Skeletal muscle satellite cell (primary cell): Measurements from ENCODE around the gene SNX8.
A peak's percentile ranks its signal among the peaks of the same experiment; 100 is the strongest.

ENCODE experiments used
- H3K27me3 ChIP-seq: 2 replicates; pipeline ENCODE4 v1.7.0; 2013; ENCODE audit warnings: low read length; ENCODE audit not compliant: control insufficient read depth, insufficient read depth
- H3K36me3 ChIP-seq: 2 replicates; pipeline ENCODE4 v1.7.0; 2013; ENCODE audit warnings: mild to moderate bottlenecking, control low read depth, low read length; ENCODE audit not compliant: insufficient read depth
- H3K4me1 ChIP-seq: 2 replicates; pipeline ENCODE4 v1.7.0; 2013; ENCODE audit warnings: low read length; ENCODE audit not compliant: control insufficient read depth, insufficient read depth
- H3K4me2 ChIP-seq: 2 replicates; pipeline ENCODE4 v1.7.0; 2013; ENCODE audit warnings: mild to moderate bottlenecking, low read length
- H3K4me3 ChIP-seq: 2 replicates; pipeline ENCODE4 v1.7.0; 2013; ENCODE audit warnings: low read length
- H3K9ac ChIP-seq: 2 replicates; pipeline ENCODE4 v1.7.0; 2013; ENCODE audit warnings: mild to moderate bottlenecking, low read depth, low read length, moderate library complexity
- H3K9me3 ChIP-seq: replicated peaks from 2 replicates; pipeline ENCODE4 v1.7.0; 2013; ENCODE audit warnings: mild to moderate bottlenecking, control low read depth, low read length

SNX8 gene

DNA sequence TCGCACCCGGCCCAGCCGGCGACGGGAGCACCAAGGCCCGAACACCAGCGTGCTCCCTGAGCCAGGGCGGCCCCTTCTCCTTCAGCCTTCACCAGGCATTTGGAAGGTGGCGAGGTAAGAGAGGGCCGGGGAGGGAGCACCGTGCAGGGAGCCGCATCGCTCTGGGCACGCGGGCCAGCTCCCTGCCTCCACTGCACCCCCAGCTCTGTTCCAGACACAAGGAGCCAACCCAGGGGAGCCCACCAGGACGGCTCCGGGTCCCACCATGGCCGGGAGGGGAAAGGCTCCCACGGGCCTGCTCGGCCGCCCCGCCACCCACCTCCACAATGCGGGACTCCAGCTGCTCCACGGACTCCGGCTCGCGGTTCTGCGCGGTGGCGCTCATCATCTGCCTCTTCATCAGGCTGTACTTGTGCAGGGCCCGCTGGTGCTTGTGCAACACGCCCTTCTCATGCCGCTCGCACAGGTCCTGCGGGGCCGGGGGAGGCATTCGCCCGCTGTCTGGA lies 57.1 kb downstream of the SNX8 start:
- Histone ChIP-seq H3K36me3 (peaks cover 20% of the 10 kb centered on the region), H3K9ac (no peak overlapping the region)

DNA sequence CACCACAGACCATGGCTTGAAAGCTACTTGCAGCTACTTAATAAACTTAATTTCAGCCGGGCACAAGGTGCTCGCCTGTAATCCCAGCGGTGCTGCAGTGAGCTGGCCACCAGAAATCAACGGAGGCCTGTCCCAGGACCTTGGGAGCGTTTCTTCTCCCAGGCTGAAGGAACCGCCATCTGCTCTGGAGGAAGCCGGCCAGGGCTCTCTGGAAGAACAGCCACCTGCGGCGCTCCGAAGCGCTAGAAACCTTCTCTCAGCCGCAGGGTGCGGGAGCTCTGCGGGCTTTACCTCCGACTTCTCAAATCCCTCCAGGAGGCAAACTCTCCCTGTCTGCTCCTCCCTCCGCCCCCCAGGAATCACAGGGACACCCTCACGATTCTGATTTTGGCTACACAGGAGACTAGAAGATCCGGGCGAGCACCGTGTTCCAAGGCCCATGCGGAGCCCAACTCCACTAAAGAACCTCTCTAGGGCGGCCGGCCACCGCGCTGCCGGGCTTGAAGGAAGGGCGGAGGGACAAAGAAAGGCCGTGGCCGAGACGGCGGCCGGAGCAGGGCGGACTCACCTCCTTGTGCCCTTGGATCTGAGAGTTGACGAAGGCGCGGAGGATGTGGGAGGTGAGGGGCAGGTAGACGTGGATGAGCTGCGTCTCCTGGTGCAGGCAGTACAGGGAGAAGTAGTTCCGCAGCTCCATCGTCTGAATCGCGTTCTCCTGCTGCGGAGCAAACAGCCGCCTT lies 57.8 kb downstream of the SNX8 start:
- Histone ChIP-seq H3K4me2 (no peak overlapping the region), H3K9ac (no peak overlapping the region), H3K9me3 (no peaks in the 10 kb centered on the region), H3K4me3 (no peak overlapping the region), H3K36me3 (peaks cover 21% of the 10 kb centered on the region), H3K27me3 (no peaks in the 10 kb centered on the region), H3K4me1 (no peaks in the 10 kb centered on the region)

More for the DNA sequence above, 57.1 kb downstream of the SNX8 start:
- Histone ChIP-seq H3K4me1 (no peaks in the 10 kb centered on the region), H3K9me3 (no peaks in the 10 kb centered on the region), H3K4me3 (no peak overlapping the region), H3K27me3 (no peaks in the 10 kb centered on the region), H3K4me2 (no peak overlapping the region)

DNA sequence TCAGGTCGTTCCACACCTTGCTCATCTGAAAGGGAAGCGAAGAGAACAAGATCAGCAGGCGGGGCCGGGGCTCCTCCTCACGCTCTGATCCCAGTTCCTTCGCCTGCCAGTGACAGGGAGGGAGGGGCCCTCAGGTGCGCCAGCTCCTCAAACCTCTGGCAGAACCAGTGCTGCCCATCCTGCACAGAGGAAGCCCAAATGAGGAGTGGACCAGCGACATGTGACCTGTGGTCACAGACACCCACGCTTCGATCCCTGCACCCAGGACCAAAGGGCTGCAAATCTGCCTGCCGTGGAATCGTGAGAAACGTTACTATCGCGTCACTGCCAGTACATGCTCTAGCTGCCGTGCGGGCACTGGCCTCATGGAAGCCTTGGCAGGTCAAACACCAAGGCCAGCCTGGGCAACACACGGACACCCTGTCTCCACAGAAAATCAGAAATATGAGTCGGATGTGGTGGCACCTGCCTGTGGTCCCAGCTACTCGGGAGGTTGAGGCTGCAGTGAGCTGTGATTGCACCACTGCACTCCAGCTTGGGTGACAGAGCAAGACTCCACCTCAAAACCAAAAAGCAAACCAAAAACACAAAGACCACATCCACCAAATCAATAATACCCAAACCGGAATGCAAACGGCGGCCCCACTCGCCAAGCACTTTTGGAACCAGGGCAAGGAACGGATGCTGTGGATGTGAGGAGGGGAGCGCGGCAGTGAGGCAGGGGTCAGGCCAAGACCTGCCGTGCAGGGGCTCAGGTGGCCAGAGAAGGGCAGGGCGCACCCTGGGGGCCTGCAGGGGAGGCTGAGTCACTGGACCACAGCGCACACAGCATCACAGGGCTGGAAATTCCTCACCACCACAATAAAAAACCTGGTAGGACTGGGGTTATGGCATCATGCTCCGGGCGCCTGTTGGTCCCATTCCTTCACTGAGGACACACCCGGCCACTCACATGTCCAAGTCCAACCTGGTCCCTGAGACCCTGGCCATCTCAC lies 58.8 kb downstream of the SNX8 start:
- no peak overlapping the region for H3K9ac ChIP-seq
- H3K4me1 ChIP-seq = no peaks in the 10 kb centered on the region
- no peaks in the 10 kb centered on the region for H3K27me3 ChIP-seq
- H3K4me3 ChIP-seq = no peak overlapping the region
- peaks cover 25% of the 10 kb centered on the region for H3K36me3 ChIP-seq
- no peaks in the 10 kb centered on the region for H3K9me3 ChIP-seq
- H3K4me2 ChIP-seq = no peak overlapping the region

DNA sequence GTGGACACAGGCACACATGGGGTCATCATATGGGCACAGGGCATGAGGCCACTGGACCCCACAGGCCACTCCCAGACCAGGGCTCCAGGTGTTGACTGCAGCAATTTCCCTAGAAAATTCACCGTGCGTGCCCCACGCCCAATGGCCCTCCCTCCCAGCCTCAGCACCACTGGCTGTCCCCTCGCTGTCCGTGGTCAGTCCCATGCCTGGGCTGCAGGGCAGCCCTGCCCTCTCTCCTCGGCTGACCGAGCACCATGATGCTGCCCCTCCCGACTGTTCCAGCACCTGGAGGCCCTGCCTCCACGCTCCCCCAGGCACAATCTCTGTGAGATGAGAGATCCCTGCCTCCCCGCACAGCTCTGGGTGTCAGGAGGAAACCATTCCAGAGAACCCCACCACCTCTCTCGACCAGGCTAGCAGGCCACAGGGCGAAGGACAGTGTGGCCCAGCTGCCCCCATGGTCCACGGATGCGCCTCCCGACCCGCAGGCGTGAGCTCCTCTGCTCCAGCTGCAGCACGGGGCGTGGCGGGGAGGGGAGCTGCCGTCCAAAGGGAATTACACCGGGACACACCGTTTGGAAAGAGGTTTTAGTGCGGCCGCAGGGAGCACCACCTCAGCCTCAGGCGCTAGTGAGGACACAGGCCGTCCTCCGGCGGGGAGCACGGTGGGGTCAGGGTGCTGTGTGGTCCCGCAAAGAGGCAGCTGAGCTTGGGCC lies 59.7 kb downstream of the SNX8 start:
- Histone ChIP-seq H3K9me3 (no peaks in the 10 kb centered on the region), H3K4me1 (peaks cover 6% of the 10 kb centered on the region), H3K4me3 (no peak overlapping the region), H3K9ac (no peak overlapping the region), H3K4me2 (no peak overlapping the region), H3K27me3 (no peaks in the 10 kb centered on the region), H3K36me3 (peaks cover 25% of the 10 kb centered on the region)

DNA sequence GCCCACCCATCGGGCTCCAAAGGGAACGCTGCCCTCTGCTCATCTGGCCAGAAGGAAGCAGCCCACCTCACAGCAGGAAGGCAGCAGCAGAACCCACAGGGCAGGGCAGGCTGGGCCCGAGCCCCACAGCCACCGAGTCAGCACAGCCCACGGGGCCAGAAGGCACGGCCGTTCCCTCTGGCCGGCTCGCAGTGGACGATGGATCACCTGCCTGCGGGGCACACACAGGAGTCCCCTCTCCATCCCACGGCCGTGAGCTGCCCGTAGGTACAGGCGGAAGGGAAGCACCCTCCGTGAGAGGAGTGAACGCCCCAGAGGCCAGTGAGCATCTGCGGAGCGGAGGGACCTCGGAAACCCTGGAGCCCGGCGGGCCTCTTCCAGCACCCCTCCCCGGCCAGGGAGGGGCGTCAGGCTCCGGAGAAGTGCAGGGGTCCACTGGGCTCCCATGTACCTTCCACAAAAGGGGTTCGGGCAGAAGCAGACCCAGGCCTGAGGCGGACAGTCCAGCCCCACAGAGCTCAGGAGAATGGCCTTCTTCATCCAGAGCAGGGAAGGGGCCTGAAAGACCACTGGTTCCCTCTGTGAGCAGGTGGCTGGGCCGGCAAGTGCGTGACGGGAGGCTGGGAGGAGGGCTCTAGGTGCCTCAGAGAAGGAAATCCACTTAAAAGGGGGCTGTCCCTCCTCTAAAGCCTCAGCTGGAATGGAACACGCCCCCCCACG lies 60.6 kb downstream of the SNX8 start:
- H3K36me3 ChIP-seq = peaks cover 25% of the 10 kb centered on the region
- peaks cover 15% of the 10 kb centered on the region for H3K4me1 ChIP-seq
- no peak overlapping the region for H3K4me2 ChIP-seq
- H3K4me3 ChIP-seq = no peak overlapping the region
- no peak overlapping the region for H3K9ac ChIP-seq
- H3K9me3 ChIP-seq = no peaks in the 10 kb centered on the region
- H3K27me3 ChIP-seq = no peaks in the 10 kb centered on the region

DNA sequence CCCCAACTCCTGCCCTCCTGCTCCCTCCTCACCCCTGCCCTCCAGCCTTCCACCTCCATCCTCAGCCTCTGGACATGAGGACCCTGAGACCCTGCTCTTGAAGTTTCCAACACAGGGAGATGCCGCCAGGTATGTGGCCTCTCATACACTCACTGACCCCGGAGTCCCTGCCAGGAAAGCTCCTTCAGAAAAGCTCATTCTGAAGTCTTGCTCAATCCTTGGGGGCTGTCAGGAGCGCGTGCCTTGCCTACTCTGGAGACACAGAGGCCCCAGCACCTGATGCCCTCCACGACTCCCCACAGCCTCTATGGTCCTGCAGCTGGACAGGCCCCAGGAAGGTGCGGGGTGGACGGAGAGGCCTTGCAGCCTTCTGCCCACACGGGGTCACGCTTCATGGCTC lies 61.2 kb downstream of the SNX8 start:
- H3K4me3 ChIP-seq = no peak overlapping the region
- H3K27me3 ChIP-seq = no peaks in the 10 kb centered on the region
- H3K9me3 ChIP-seq = no peaks in the 10 kb centered on the region
- no peak overlapping the region for H3K4me2 ChIP-seq
- H3K4me1 ChIP-seq = peaks cover 20% of the 10 kb centered on the region
- no peak overlapping the region for H3K9ac ChIP-seq
- peaks cover 25% of the 10 kb centered on the region for H3K36me3 ChIP-seq

DNA sequence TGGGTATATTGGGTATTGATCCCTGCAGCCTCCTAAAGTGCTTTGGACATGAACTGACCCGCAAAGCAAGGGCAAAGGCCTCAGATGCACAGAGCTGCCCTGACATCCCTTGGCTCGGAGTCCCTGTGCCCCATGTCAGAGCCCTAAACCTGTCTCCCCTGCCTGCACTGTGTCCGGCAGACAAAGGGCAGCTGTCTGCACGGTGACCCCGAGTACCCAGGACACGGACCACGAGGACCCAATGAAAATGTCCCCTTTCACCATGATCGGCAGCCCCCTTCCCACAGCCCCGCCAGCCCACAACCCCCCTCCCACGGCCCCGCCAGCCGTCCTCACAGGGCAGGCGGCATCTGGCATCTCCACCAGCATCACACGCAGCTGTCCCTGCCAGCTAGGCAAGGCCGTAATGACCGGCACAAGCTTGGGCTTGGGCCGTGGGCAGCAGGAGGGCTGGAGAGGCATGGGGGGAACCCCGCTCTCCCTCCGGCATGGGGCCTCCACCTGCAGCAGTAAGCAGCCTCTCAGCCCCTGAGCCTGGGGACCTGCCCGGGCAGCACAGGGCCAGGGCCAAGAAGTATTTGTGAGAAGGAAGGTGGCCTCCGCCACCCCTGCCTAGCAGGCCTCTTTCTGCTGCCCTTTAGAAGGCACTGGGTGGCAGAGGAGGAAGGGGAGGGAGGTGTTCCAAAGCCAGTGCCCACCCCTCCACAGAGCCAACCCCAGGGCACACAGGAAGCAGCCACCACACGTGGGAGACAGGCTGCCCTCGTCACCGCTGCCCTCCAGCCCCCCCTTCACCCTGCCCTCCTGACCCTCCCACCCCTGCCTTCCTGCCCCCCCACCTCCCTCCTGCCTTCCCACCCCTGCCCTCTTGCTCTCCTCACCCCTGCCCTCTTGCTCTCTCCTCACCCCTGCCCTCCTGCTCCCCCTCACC lies 62.1 kb downstream of the SNX8 start:
- no peak overlapping the region for H3K9ac ChIP-seq
- no peak overlapping the region for H3K4me2 ChIP-seq
- no peak overlapping the region for H3K4me3 ChIP-seq
- peaks cover 21% of the 10 kb centered on the region for H3K36me3 ChIP-seq
- peaks cover 20% of the 10 kb centered on the region for H3K4me1 ChIP-seq
- no peaks in the 10 kb centered on the region for H3K27me3 ChIP-seq
- no peaks in the 10 kb centered on the region for H3K9me3 ChIP-seq

DNA sequence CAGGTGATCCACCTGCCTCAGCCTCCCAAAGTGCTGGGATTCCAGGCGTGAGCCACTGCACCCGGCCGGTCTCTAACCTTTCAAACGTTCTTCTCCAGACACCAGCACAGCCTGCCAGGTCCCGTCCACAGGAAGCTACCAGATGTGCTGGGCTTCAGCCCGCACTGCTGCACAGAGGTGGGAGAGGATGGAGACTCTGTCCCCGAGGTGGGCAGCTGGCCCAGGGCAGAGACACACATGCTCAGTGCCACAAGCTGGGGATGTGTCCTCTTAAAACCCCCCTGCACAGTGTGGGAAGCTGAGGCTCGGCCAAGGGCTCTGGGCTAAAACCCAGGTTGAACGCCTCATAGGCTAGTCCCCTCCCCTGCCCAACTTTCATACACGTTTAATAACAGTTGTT lies 62.9 kb downstream of the SNX8 start:
- Histone ChIP-seq H3K36me3 (peaks cover 16% of the 10 kb centered on the region), H3K4me1 (peaks cover 20% of the 10 kb centered on the region), H3K4me3 (no peak overlapping the region), H3K27me3 (no peaks in the 10 kb centered on the region), H3K9ac (no peak overlapping the region), H3K9me3 (no peaks in the 10 kb centered on the region), H3K4me2 (no peak overlapping the region)

DNA sequence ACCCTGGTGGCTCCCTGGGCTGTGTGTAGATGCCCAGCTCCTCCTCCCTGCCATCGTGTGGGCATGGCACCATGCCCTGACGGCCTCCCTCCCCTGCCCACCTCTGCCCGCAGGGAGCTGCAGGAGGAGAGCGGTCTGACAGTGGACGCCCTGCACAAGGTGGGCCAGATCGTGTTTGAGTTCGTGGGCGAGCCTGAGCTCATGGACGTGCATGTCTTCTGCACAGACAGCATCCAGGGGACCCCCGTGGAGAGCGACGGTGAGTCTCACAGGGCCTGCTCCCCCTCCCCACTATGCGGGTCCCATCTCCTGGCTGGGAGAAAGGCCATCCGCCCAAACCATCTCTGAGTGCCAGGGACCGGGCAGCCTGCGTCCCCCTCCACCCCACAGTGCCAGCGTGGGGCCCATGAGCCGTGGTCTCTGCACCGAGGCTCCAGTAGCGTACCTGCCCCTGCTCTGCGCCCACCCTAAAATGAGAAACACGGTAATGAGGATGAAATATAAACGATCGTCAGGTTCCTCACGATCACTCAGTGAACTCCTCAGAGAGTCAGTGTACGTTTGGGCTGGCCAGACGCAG lies 64.4 kb downstream of the SNX8 start:
- H3K9me3 ChIP-seq = no peaks in the 10 kb centered on the region
- peak overlapping the region; percentile 23 for H3K4me3 ChIP-seq
- peak overlapping the region; percentile 72 for H3K4me2 ChIP-seq
- H3K36me3 ChIP-seq = peaks cover 13% of the 10 kb centered on the region
- H3K27me3 ChIP-seq = no peaks in the 10 kb centered on the region
- H3K4me1 ChIP-seq = peaks cover 20% of the 10 kb centered on the region
- H3K9ac ChIP-seq = peak overlapping the region; percentile 80
